Cortex of kidney (tissue), 1 donor: Measurements from ENCODE around the gene SLC16A5.
"Not testable (repeated sequence)": the region's sequence is repeated elsewhere in the genome, so short reads cannot be mapped to it uniquely, and the experiment has no call there.

ENCODE experiments used
- DNase-seq: peaks from one replicate; lab custom pipeline; 2025; lab: John Stamatoyannopoulos, UW

SLC16A5 gene

GRCh38 chr17:75064460-75064859, 23.3 kb upstream of the SLC16A5 start:
- DNase-seq, result no peak

GRCh38 chr17:75064867-75065561, 22.7 kb upstream of the SLC16A5 start:
- DNase-seq, result no peak

- DNase-seq, result no peak
Measured at GRCh38 chr17:75065562-75066151, 22.1 kb upstream of the SLC16A5 start.

DNA sequence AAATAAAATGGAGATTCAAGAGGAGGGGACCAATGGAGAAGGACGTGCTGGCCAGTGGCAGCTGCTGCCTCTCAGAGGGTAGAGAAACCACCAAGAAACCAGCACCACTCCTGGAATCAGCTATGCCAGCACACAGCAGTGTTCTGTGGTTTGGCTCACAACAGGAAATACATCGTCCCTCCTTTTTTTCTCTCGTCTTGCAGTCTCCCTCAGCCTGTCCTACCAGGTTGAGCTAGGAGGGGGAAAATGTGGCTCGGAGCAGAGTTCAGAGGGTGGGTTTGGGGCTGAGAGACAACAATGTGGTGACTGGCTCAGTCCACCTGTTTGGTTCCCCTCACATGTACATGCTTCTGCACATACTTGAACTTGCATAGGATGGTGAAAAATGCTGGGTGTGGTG, 19.9 kb upstream of the SLC16A5 start:
- no peak for DNase-seq

DNA sequence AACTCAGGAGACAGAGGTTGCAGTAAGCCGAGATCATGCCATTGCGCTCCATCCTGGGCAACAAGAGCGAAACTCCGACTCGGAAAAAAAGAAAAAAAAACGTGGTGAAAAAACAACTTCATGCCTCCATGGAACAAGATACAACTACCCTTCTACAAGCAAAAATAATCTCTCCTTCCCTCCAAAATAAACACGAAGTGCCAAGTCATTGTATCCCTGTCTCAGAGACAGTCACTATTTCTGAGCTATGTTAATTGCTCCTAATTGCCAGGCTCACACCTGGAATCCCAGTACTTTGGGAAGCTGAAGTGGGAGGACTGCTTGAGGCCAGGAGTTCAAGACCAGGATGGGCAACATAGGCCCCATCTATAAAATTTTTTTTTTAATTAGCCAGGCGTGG, 19.0 kb upstream of the SLC16A5 start:
- no peak for DNase-seq

GRCh38 chr17:75069783-75070182, 18.0 kb upstream of the SLC16A5 start:
- DNase-seq, result no peak

DNA sequence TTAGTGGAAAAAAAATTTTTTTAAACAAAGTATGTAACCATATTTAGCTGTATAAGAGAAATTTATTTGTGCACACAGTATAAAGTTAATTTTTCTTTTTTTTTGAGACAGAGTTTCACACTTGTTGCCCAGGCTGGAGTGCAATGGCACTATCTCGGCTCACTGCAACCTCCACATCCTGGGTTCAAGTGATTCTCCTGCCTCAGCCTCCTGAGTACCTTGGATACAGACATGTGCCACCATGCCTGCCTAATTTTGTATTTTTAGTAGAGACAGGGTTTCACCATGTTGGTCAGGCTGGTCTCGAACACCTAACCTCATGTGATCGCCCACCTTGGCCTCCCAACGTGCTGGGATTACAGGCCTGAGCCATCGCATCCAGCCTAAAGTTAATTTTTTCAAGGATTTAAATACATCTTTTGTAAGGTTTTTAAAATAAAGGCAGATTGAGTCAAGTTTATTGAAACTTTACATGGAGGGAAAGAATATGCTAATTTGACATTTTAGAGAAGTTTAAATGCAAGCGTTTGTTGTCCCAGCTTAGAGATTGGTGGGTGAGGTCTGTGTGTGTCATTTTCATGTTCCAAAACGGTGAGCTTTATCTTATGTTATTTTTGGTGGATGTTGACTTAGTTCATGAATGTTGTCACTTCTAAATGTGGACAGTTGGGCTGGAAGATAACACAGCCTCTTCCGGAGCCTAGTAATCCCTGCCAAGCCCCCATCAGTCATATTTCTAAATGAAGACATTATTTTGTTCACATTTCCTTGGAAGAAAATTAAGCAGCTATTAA, 16.1 kb upstream of the SLC16A5 start:
- not testable (repeated sequence) for DNase-seq

GRCh38 chr17:75072909-75073308, 14.8 kb upstream of the SLC16A5 start:
- DNase-seq, result not testable (repeated sequence)

GRCh38 chr17:75073618-75074047, 14.1 kb upstream of the SLC16A5 start:
- DNase-seq, result no peak

- no peak for DNase-seq
Measured at GRCh38 chr17:75074532-75074931, 13.2 kb upstream of the SLC16A5 start.

GRCh38 chr17:75075597-75076336, 12.0 kb upstream of the SLC16A5 start:
- DNase-seq, result no peak

GRCh38 chr17:75077072-75077495, 10.7 kb upstream of the SLC16A5 start:
- DNase-seq, result no peak

DNA sequence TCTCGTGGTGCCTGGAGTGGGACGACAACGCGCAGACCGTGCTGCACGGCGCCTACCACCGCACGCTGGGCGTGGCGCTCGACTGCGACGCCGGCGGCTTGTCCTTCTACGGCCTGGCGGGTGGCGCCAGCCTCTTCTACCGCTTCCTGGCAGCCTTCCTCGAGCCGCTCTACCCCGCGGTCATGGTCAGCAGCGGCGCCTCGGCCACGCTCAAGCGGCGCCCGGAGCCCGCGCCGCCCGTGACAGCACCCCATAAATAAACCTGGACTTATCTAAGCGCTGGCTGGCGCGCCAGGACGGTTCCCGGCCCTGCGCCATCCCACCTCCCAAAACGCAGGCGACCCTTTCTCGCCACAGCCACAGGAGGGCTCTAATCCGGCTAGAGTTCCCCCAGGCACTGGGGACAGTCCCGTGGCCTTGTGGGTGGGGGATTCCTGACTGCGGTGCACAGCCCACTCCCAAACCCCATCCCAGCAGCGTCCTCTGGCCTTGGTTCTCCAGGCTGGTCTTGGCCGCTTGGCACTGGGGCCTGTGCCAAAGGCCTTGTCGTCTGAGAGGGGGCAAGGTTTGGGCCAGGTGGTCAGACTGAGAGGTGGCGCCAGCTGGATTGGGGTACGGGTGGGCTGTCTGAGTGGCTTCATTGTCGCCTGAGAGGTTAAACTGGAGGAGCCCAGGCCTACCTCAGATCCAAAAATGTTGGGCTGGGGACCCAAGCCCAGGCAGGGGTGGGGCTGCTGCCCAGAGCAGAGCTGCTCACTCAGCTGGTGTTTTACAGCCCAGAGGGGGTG, 10.1 kb upstream of the SLC16A5 start:
- no peak for DNase-seq

- DNase-seq, result no peak
Measured at GRCh38 chr17:75078284-75079022, 9.3 kb upstream of the SLC16A5 start.

DNA sequence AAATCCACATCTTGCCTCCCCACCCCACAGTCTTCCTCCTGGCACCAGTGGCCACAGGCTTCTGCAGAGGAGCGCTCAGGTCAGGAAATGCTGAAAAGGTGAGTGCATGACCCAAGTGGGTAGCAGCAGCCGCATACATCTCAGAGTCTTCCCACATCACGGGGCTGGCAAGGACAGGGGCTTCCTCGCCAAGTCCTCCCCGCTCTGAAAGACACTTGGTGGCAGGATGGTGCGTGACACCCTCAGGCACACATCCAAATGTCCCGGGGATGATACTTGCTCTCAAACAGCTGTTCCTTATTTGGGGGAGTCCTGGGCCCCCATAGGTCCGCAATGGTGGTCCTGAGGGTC, 8.8 kb upstream of the SLC16A5 start:
- DNase-seq, result no peak

DNA sequence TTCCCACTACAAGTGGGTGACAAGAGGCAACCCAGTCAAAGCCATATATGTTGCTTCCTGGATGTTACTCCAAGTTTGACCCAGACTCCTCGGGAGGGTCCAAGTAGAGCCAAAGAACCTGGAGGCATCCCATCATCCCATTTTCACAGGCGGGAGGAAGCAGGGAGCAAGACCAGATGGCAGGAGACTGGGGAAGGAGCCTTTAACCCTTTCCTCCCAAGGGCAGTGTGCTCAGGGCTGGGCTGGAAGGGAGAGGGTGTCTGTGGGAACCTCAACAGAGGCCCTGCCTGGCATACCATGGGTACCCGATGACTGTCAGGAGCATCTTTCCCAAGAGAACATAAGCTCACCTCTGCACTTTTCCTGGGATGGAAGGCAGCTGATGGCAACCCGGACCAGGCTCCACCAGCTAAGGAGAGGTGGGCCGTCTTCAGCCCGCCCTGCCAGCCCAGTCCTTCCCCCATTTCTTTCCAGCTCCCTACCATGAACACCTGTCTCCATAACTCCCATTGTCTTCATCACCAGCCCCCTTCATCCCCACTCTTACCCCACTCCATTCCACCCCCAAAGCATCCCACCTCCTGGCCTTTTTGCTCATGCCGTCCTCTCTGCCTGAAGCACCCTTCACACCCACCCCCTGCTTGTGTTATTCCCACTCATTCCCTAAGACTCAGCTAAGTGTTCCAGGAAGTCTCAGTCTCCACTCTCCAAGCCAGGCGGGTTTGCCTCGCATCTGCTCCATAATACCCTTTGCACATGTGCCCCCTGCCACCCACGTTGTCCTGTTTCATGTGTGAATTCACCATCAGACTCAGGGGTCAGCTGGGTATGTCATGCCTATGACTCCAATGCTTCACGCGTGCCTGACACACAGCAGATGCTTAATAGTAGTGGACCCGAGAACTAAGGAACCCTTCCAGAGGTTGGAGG, 5.9 kb upstream of the SLC16A5 start:
- no peak for DNase-seq

GRCh38 chr17:75082683-75083082, 5.1 kb upstream of the SLC16A5 start:
- DNase-seq, result no peak

DNA sequence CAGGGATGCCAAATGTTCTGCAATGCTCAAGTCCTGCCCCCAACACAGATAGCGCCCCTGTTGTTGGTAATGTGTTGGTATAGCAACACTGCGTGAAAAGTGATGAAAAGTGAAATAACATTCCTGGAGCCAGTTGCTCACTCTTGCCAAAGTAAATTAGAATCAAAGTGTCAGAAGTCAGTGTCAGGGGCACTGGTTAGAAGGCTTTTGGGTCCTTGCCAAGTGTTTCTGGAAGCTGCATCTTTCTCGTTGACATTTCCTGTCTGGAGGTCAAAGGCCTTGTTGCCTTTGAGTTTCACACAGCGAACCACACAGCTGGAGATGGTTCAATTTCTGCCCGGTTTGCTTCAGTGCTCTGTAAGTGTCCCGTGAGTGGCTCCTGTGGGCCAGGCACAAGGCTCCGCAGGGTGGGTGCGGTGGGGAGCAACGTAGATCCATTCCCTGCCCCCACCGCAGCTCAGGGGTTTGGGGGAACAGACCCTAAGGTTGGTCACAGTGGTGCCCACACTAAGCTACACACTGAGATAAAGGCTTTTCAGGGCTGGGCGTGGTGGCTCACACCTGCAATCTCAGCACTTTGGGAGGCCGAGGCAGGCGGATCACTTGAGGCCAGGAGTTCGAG, 3.6 kb upstream of the SLC16A5 start:
- DNase-seq, result no peak

- DNase-seq, result no peak
Measured at GRCh38 chr17:75086496-75087181, 1.1 kb upstream of the SLC16A5 start.
